Mesendoderm (in vitro differentiated cells): ENCODE results near the gene THUMPD3.
A peak's percentile ranks its signal among the peaks of the same experiment; 100 is the strongest.

Experiments
- DNase-seq: peaks from one replicate; pipeline ENCODE4 v3.0.0; 2013
- H2AK5ac ChIP-seq: 2 replicates; pipeline ENCODE4 v1.6.1; 2013; ENCODE audit warnings: low read length, inconsistent platforms
- H2BK120ac ChIP-seq: 2 replicates; pipeline ENCODE4 v1.6.1; 2013; ENCODE audit warnings: low read depth, mild to moderate bottlenecking, low read length, moderate library complexity, mixed read lengths
- H2BK15ac ChIP-seq: replicated peaks from 2 replicates; pipeline ENCODE4 v1.6.1; 2013; ENCODE audit warnings: low read depth, mild to moderate bottlenecking, moderate library complexity
- H2BK5ac ChIP-seq: 2 replicates; pipeline ENCODE4 v1.6.1; 2013; ENCODE audit warnings: low read length, inconsistent platforms
- H3K18ac ChIP-seq: 2 replicates; pipeline ENCODE4 v1.6.1; 2013; ENCODE audit warnings: mild to moderate bottlenecking, low read length, mixed read lengths
- H3K23ac ChIP-seq: one replicate; pipeline ENCODE4 v1.6.1; 2013; ENCODE audit warnings: low read length
- H3K27ac ChIP-seq: 2 replicates; pipeline ENCODE4 v1.5.1; 2013; ENCODE audit warnings: low read depth, mild to moderate bottlenecking, inconsistent platforms, low read length, moderate library complexity
- H3K27me3 ChIP-seq: 2 replicates; pipeline ENCODE4 v1.6.1; 2013; ENCODE audit warnings: low read length, control low read depth, mild to moderate bottlenecking, inconsistent platforms; ENCODE audit not compliant: insufficient read depth, poor library complexity
- H3K36me3 ChIP-seq: 2 replicates; pipeline ENCODE4 v1.6.1; 2013; ENCODE audit warnings: low read length, inconsistent platforms; ENCODE audit not compliant: control insufficient read depth, insufficient read depth
- H3K4ac ChIP-seq: one replicate; pipeline ENCODE4 v1.6.1; 2013; ENCODE audit warnings: low read depth, mild to moderate bottlenecking, low read length, moderate library complexity
- H3K4me1 ChIP-seq: 2 replicates; pipeline ENCODE4 v1.6.1; 2013; ENCODE audit warnings: low read depth, low read length, inconsistent platforms; ENCODE audit not compliant: control insufficient read depth
- H3K4me2 ChIP-seq: 2 replicates; pipeline ENCODE4 v1.6.1; 2013; ENCODE audit warnings: low read length
- H3K4me3 ChIP-seq: 2 replicates; pipeline ENCODE4 v1.5.1; 2013; ENCODE audit warnings: mild to moderate bottlenecking, low read length
- H3K56ac ChIP-seq: one replicate; pipeline ENCODE4 v1.6.1; 2013; ENCODE audit warnings: low read length
- H3K79me1 ChIP-seq: 2 replicates; pipeline ENCODE4 v1.6.1; 2013; ENCODE audit warnings: low read length, inconsistent platforms
- H3K79me2 ChIP-seq: 2 replicates; pipeline ENCODE4 v1.6.1; 2013; ENCODE audit warnings: mild to moderate bottlenecking, low read length; ENCODE audit not compliant: control insufficient read depth, insufficient read depth
- H3K9ac ChIP-seq: 2 replicates; pipeline ENCODE4 v1.6.1; 2013; ENCODE audit warnings: low read length, inconsistent platforms
- H4K5ac ChIP-seq: one replicate; pipeline ENCODE4 v1.6.1; 2013; ENCODE audit warnings: low read length
- H4K8ac ChIP-seq: one replicate; pipeline ENCODE4 v1.6.1; 2013; ENCODE audit warnings: low read depth, mild to moderate bottlenecking, control low read depth, low read length, moderate library complexity
- WGBS: extraction: QIAGEN DNeasy Blood & Tissue Kit; methylation state at CpG from one replicate; pipeline ENCODE4 v1.1.7; 2013; ENCODE audit warnings: low lambda C conversion rate, missing lambda C conversion rate; ENCODE audit not compliant: insufficient coverage; ENCODE audit errors: extremely low coverage; 5-methylcytosine and 5-hydroxymethylcytosine counted together

THUMPD3 gene

DNA sequence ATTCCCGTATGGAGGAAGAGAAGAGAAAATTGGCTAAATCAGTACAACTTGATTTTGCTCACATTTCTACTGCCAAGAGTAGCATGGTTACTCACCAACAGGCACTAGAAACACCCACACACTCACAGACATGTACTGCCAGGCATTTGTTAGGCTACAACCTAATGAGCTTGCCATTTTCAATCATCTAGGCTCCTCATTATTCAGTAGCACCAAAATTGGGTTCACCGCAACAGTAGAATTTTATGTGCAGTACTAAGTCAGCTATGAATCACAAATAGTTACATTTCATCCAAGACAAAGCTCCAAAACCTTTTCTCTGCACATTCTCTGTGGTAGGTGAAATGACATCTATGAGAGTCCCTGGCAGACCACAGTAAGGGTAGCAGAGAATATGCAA, 15.0 kb upstream of the THUMPD3 start:
- H3K4me2 ChIP-seq, result no peak overlapping the region
- no peak overlapping the region for H3K18ac ChIP-seq
- no peak overlapping the region for H3K9ac ChIP-seq
- H3K79me2 ChIP-seq, result no peaks in the 10 kb centered on the region
- no peak for DNase-seq
- H2BK5ac ChIP-seq, result no peak overlapping the region
- no peak overlapping the region for H4K5ac ChIP-seq
- peaks cover 4% of the 10 kb centered on the region for H3K4me1 ChIP-seq
- H2BK15ac ChIP-seq, result no peak overlapping the region
- H3K27ac ChIP-seq, result no peak overlapping the region
- no peak overlapping the region for H3K4ac ChIP-seq
- no peaks in the 10 kb centered on the region for H3K27me3 ChIP-seq
- no peak overlapping the region for H3K23ac ChIP-seq
- no peak overlapping the region for H2BK120ac ChIP-seq
- no peak overlapping the region for H3K4me3 ChIP-seq
- no peak overlapping the region for H2AK5ac ChIP-seq
- H3K36me3 ChIP-seq, result no peaks in the 10 kb centered on the region
- WGBS, result no CpG with 5 or more reads among the region's 2 CpGs
- no peak overlapping the region for H3K56ac ChIP-seq
- H4K8ac ChIP-seq, result no peak overlapping the region
- H3K79me1 ChIP-seq, result no peaks in the 10 kb centered on the region

DNA sequence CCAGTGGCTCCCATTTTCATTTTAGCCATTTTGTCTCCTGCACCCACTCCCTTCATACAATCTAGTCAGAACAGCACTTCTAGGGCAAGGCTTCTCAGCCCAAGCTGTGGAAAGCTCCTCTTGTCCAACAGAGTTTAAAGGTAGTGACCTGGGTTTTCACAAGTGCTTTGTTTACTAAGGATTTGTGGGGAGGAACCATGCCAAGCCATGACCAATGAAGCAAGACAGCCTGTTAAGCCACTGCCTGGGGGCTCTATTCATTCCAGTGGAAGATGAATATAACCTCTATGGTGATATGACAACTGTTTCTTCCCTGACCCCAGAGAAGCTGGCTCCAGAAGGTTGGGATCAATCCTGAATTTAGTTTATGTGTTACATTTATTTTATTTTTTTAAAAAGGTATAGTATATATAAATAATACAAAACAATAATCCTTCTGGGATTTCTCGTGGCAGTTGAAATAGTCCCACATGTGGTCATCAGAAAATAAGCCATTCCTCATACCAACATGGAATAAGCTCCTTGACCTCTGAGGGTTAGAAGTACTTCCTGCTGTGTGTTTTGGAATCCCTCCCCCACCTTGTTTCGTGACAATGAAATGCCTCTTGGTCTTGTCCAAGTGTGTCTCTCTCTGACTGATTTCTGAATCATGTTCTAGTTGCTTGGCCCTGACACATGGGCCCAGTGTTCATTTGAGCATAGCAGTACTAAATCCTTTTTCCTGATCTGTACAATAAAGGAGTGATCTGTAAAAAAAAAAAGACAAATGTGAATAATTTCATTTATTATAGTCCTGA, 13.3 kb upstream of the THUMPD3 start:
- Histone ChIP-seq H4K5ac (no peak overlapping the region), H3K27ac (no peak overlapping the region)

DNA sequence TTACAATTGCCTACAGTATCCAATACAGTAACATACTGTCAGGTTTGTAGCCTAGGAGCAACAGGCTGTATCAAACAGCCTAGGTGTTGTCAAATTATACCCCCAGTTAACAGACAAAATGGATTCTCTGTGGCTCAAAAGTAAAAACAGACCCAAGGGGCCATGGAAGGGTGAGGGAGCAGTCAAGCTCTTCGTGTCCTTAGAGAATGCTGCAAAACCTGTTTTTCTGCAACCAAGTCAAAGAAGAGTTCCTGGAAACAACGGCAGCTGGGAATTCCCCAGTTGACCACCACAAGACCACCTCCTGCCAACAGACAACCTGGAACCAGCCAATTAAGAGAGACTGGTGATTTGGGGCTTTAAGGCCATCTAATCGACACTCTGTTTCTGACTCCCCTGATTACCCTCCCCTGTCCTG, 11.1 kb upstream of the THUMPD3 start:
- DNase-seq, result peak; percentile 92
- H3K9ac ChIP-seq, result no peak overlapping the region
- H3K4me1 ChIP-seq, result peaks cover 4% of the 10 kb centered on the region
- H2BK15ac ChIP-seq, result no peak overlapping the region
- no peak overlapping the region for H4K5ac ChIP-seq
- H3K4me3 ChIP-seq, result no peak overlapping the region
- WGBS, result no CpG with 5 or more reads among the region's 3 CpGs
- no peak overlapping the region for H2BK120ac ChIP-seq
- no peak overlapping the region for H3K23ac ChIP-seq
- H3K4me2 ChIP-seq, result no peak overlapping the region
- H2AK5ac ChIP-seq, result no peak overlapping the region
- H3K27ac ChIP-seq, result no peak overlapping the region
- no peaks in the 10 kb centered on the region for H3K27me3 ChIP-seq
- H4K8ac ChIP-seq, result no peak overlapping the region
- H3K79me2 ChIP-seq, result no peaks in the 10 kb centered on the region
- H3K4ac ChIP-seq, result no peak overlapping the region
- no peaks in the 10 kb centered on the region for H3K36me3 ChIP-seq
- no peak overlapping the region for H2BK5ac ChIP-seq
- H3K56ac ChIP-seq, result peak overlapping the region; percentile 44
- no peaks in the 10 kb centered on the region for H3K79me1 ChIP-seq
- no peak overlapping the region for H3K18ac ChIP-seq

More for the DNA sequence above, 13.3 kb upstream of the THUMPD3 start:
- no peak overlapping the region for H2BK5ac ChIP-seq
- no peaks in the 10 kb centered on the region for H3K79me2 ChIP-seq
- WGBS, result no CpG with 5 or more reads among the region's 2 CpGs
- H3K9ac ChIP-seq, result no peak overlapping the region
- H3K4me3 ChIP-seq, result no peak overlapping the region
- no peak overlapping the region for H2BK120ac ChIP-seq
- no peaks in the 10 kb centered on the region for H3K79me1 ChIP-seq
- no peak overlapping the region for H3K23ac ChIP-seq
- no peak overlapping the region for H3K18ac ChIP-seq
- H3K4me2 ChIP-seq, result no peak overlapping the region
- no peaks in the 10 kb centered on the region for H3K36me3 ChIP-seq
- H4K8ac ChIP-seq, result no peak overlapping the region
- peaks cover 4% of the 10 kb centered on the region for H3K4me1 ChIP-seq
- H2AK5ac ChIP-seq, result no peak overlapping the region
- no peak overlapping the region for H2BK15ac ChIP-seq
- no peak for DNase-seq
- no peak overlapping the region for H3K56ac ChIP-seq
- no peak overlapping the region for H3K4ac ChIP-seq
- no peaks in the 10 kb centered on the region for H3K27me3 ChIP-seq

DNA sequence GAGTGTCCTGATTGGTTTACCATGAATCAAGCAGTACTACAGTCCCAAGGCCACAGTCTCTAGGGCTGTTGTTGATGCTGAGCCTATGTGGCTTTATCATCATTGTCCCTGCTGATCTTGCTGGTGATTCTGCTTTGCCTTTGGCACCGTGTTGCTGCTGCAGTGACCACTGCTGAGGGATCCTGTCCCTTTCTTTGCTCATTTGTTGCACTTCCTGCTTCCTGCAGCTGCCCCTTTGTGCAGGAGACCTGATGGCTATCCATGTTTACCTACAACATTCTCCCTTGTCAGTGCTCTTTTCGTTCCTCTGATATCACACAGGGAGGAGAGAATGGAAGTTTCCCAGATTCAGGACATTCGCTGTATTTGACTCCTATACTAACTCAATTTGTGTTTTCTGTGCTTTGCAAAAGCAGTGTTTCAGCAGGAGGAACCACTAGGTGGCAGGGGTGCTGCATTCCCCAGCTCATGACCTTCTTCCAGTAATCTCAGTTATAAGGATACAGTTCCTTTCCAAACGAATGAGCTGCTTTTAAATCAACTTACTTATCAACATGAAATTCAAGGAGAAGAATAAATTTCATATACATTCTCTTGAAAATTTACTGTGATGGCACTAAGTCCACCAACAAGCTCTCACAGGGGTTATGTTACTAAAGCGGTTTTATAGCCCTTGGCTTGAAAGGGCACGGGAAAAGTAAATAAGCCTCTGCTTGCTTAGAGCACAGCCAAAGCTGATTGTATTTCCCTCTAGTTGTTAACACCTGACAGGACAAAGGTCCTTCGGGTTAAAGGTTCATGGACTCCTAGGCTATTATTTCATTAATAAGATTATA, 9.7 kb upstream of the THUMPD3 start:
- no peak overlapping the region for H3K4ac ChIP-seq
- H2BK15ac ChIP-seq, result no peak overlapping the region
- no peak overlapping the region for H3K4me2 ChIP-seq
- H3K23ac ChIP-seq, result no peak overlapping the region
- H3K56ac ChIP-seq, result peak overlapping the region; percentile 71
- no peaks in the 10 kb centered on the region for H3K27me3 ChIP-seq
- no peak overlapping the region for H2AK5ac ChIP-seq
- H2BK120ac ChIP-seq, result no peak overlapping the region
- no peaks in the 10 kb centered on the region for H3K36me3 ChIP-seq
- no peak overlapping the region for H3K27ac ChIP-seq
- peaks cover 4% of the 10 kb centered on the region for H3K4me1 ChIP-seq
- no CpG with 5 or more reads among the region's 7 CpGs for WGBS
- no peak overlapping the region for H3K4me3 ChIP-seq
- no peak overlapping the region for H2BK5ac ChIP-seq
- H4K5ac ChIP-seq, result no peak overlapping the region
- no peak overlapping the region for H4K8ac ChIP-seq
- H3K18ac ChIP-seq, result no peak overlapping the region
- H3K79me2 ChIP-seq, result no peaks in the 10 kb centered on the region
- no peaks in the 10 kb centered on the region for H3K79me1 ChIP-seq
- DNase-seq, result peak; percentile 79
- H3K9ac ChIP-seq, result peak overlapping the region; percentile 30

DNA sequence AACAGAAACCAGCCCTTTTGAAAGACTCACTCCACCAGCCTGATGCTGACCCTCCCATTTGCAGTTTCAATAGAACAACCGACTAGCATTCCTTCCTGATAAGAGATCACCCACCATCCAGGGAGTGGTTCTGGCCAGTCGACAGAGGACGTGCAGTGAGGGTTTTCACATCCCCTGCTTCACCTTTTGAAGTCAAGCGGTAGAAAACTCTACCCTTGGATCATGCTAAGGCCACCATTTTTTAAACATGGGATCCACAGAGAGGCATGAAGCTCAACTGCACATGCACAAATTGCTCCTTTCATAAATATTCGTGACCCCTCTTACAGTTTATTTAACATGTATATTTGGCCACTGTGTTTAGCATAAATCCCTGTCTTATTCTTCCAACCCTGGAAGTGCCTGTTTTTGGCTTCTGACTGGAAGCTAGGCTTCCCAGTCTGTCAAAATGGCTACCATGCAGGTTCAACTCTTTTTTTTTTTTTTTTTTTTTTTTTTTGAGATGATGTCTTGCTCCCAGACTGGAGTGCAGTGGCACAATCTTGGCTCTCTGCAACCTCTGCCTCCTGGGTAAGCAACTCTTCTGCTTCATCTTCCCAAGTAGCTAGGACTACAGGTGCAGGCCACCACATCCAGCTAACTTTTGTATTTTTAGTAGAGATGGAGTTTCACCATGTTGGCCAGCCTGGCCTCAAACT, 1.0 kb upstream of the THUMPD3 start:
- no peaks in the 10 kb centered on the region for H3K27me3 ChIP-seq
- WGBS, result no CpG with 5 or more reads among the region's 5 CpGs

More for the DNA sequence above, 1.0 kb upstream of the THUMPD3 start:
- Histone ChIP-seq H3K79me2 (no peaks in the 10 kb centered on the region), H3K4me2 (no peak overlapping the region), H3K9ac (peak overlapping the region; percentile 93), H2BK15ac (no peak overlapping the region), H4K5ac (no peak overlapping the region), H3K27ac (no peak overlapping the region), H3K4me1 (peaks cover 3% of the 10 kb centered on the region), H3K36me3 (no peaks in the 10 kb centered on the region), H2BK120ac (no peak overlapping the region), H4K8ac (no peak overlapping the region), H2BK5ac (no peak overlapping the region), H3K4ac (no peak overlapping the region), H3K23ac (no peak overlapping the region), H3K56ac (peak overlapping the region; percentile 95), H2AK5ac (no peak overlapping the region), H3K79me1 (peaks cover 4% of the 10 kb centered on the region), H3K18ac (no peak overlapping the region), H3K4me3 (no peak overlapping the region)
- DNase-seq, result peak; percentile 27
